ENCODE measurements around the gene FHIT.

Gene FHIT

GRCh38 chr3:60024400-60024799 is 1226.9 kb downstream of the FHIT start:
- DNase-seq (ENCODE audit: low read depth in 2 of 2) = no peak
- no peak for TF ChIP-seq CTCF (IDR thresholded peaks at IDR 0.05; ENCODE audit: low read depth, low read length)
- no peak overlapping the region for H3K4me3 ChIP-seq (replicated peaks in 1 of 2; ENCODE audit: low read depth in 2 of 2, low read length in 2 of 2)

GRCh38 chr3:60023189-60023588 is 1228.1 kb downstream of the FHIT start:
- DNase-seq (ENCODE audit: low read depth in 2 of 2) = no peak
- no peak for TF ChIP-seq CTCF (IDR thresholded peaks at IDR 0.05; ENCODE audit: low read depth, low read length)

GRCh38 chr3:60017631-60018030 is 1233.6 kb downstream of the FHIT start:
- H3K4me3 ChIP-seq (replicated peaks in 1 of 2; ENCODE audit: low read depth in 2 of 2, low read length in 2 of 2) = no peak overlapping the region
- TF ChIP-seq CTCF (IDR thresholded peaks at IDR 0.05; ENCODE audit: low read depth, low read length) = no peak
- DNase-seq (ENCODE audit: low read depth in 2 of 2) = no peak

More at GRCh38 chr3:60023189-60023588, 1228.1 kb downstream of the FHIT start:
- no peak overlapping the region for H3K4me3 ChIP-seq (replicated peaks in 1 of 2; ENCODE audit: low read depth in 2 of 2, low read length in 2 of 2)

GRCh38 chr3:60015032-60015705 is 1236.1 kb downstream of the FHIT start:
- DNase-seq (ENCODE audit: low read depth in 2 of 2) = no peak
- TF ChIP-seq CTCF (IDR thresholded peaks at IDR 0.05; ENCODE audit: low read depth, low read length) = no peak
- H3K4me3 ChIP-seq (replicated peaks in 1 of 2; ENCODE audit: low read depth in 2 of 2, low read length in 2 of 2) = no peak overlapping the region

- DNase-seq (ENCODE audit: low read depth in 2 of 2) = no peak
- H3K4me3 ChIP-seq (replicated peaks in 1 of 2; ENCODE audit: low read depth in 2 of 2, low read length in 2 of 2) = no peak overlapping the region
- TF ChIP-seq CTCF (IDR thresholded peaks at IDR 0.05; ENCODE audit: low read depth, low read length) = no peak
These were observed 1238.0 kb downstream of the FHIT start for GRCh38 chr3:60013241-60013640.

- TF ChIP-seq CTCF (IDR thresholded peaks at IDR 0.05; ENCODE audit: low read depth, low read length) = no peak
- no peak overlapping the region for H3K4me3 ChIP-seq (replicated peaks in 1 of 2; ENCODE audit: low read depth in 2 of 2, low read length in 2 of 2)
These were observed 1240.0 kb downstream of the FHIT start for GRCh38 chr3:60011218-60011617.

GRCh38 chr3:60010781-60011180 is 1240.5 kb downstream of the FHIT start:
- H3K4me3 ChIP-seq (replicated peaks in 1 of 2; ENCODE audit: low read depth in 2 of 2, low read length in 2 of 2) = no peak overlapping the region
- no peak for DNase-seq (ENCODE audit: low read depth in 2 of 2)
- TF ChIP-seq CTCF (IDR thresholded peaks at IDR 0.05; ENCODE audit: low read depth, low read length) = no peak

More at GRCh38 chr3:60011218-60011617, 1240.0 kb downstream of the FHIT start:
- no peak for DNase-seq (ENCODE audit: low read depth in 2 of 2)

Data from cardiac fibroblast (primary cell).